Thoracic aorta (tissue), 2 donors: ENCODE measurements around the gene SSR1. TPM values are rescaled to one million over a fixed set of nuclear protein-coding genes. Genes with fewer than 3 reads are reported as not detected.

Source experiments
- ATAC-seq: fragments of 150-250 bp; one replicate; pipeline ENCODE4 v1.8.0; 2017; ENCODE audit warnings: low read depth; ENCODE audit not compliant: insufficient number of reproducible peaks, low FRiP score
- DNase-seq: peaks from one replicate; pipeline ENCODE4 v3.0.0-alpha.2; 2020; ENCODE audit warnings: low spot score
- H3K27ac ChIP-seq, 2 donors: fragments of 200-600 bp; sonication (generic); 1 replicate in 1 of 2; 2 replicates in 1 of 2; pipeline ENCODE4 v1.5.1; 2016; ENCODE audit warnings: mild to moderate bottlenecking in 2 of 2, moderate library complexity in 2 of 2
- H3K27me3 ChIP-seq: fragments of 200-600 bp; sonication (generic); replicated peaks from 2 replicates; pipeline ENCODE4 v1.6.0; 2016; ENCODE audit warnings: mild to moderate bottlenecking; ENCODE audit not compliant: insufficient read depth
- H3K36me3 ChIP-seq: fragments of 200-600 bp; sonication (generic); one replicate; pipeline ENCODE4 v1.5.1; 2016
- H3K4me1 ChIP-seq, 2 donors: fragments of 200-600 bp; sonication (generic); 1 replicate in 1 of 2; 2 replicates in 1 of 2; pipeline versions ENCODE4 v1.5.1 to v1.6.0; 2016; ENCODE audit warnings: low read depth in 2 of 2, mild to moderate bottlenecking in 1 of 2; ENCODE audit not compliant: control insufficient read depth in 1 of 2
- H3K4me3 ChIP-seq: fragments of 200-600 bp; sonication (generic); 2 replicates; pipeline ENCODE4 v1.5.1; 2016; ENCODE audit warnings: mild to moderate bottlenecking
- H3K9me3 ChIP-seq: fragments of 200-600 bp; sonication (generic); 2 replicates; pipeline ENCODE4 v1.5.1; 2016
- CTCF ChIP-seq: fragments of 200-600 bp; sonication (generic); IDR thresholded peaks from one replicate; pipeline ENCODE4 v1.5.1; 2019; ENCODE audit warnings: antibody characterized with exemption
- total RNA-seq, 2 donors: library from RNA; depleted of rRNA; stranded (reverse); fragments of >200 nt; gene quantifications; one replicate each; pipeline versions ENCODE4 v1.1.0 to v1.2.3, GENCODE V29; 2016

SSR1 gene
- total RNA-seq, 2 donors from 2014 or later = 56.6 to 59.4 TPM

- no peaks in the 10 kb centered on the region for H3K9me3 ChIP-seq
- no peak overlapping the region for H3K4me3 ChIP-seq
- no peaks in the 10 kb centered on the region for H3K27me3 ChIP-seq
- H3K4me1 ChIP-seq = peaks cover 13 to 28% of the 10 kb centered on the region in 2 donors
- H3K36me3 ChIP-seq = peaks cover 19% of the 10 kb centered on the region
- H3K27ac ChIP-seq = no peak overlapping the region
- TF ChIP-seq CTCF = no peak
- ATAC-seq (no peak), DNase-seq (no peak)
Observed at GRCh38 chr6:7311176-7311575, 1.8 kb downstream of the SSR1 start.

- DNase-seq (no peak), ATAC-seq (no peak)
- Histone ChIP-seq H3K36me3 (peaks cover 26% of the 10 kb centered on the region), H3K27ac (no peak overlapping the region), H3K4me1 (peaks cover 13 to 28% of the 10 kb centered on the region in 2 donors), H3K9me3 (no peaks in the 10 kb centered on the region), H3K27me3 (no peaks in the 10 kb centered on the region), H3K4me3 (no peak overlapping the region)
- no peak for TF ChIP-seq CTCF
Observed at GRCh38 chr6:7309050-7309449, 3.9 kb downstream of the SSR1 start.

GRCh38 chr6:7307533-7307932 is 5.5 kb downstream of the SSR1 start:
- Histone ChIP-seq H3K4me3 (no peak overlapping the region), H3K27ac (no peak overlapping the region), H3K36me3 (peaks cover 30% of the 10 kb centered on the region), H3K9me3 (no peaks in the 10 kb centered on the region), H3K27me3 (no peaks in the 10 kb centered on the region), H3K4me1 (peaks cover 13 to 28% of the 10 kb centered on the region in 2 donors)
- no peak for TF ChIP-seq CTCF
- no peak for ATAC-seq
- no peak for DNase-seq

GRCh38 chr6:7304821-7305220 is 8.2 kb downstream of the SSR1 start:
- Histone ChIP-seq H3K36me3 (peaks cover 49% of the 10 kb centered on the region), H3K4me3 (no peak overlapping the region), H3K27me3 (no peaks in the 10 kb centered on the region), H3K4me1 (peaks cover 5 to 8% of the 10 kb centered on the region in 2 donors), H3K27ac (no peak overlapping the region), H3K9me3 (no peaks in the 10 kb centered on the region)
- no peak for TF ChIP-seq CTCF
- ATAC-seq = no peak
- DNase-seq = no peak

- Histone ChIP-seq H3K9me3 (no peaks in the 10 kb centered on the region), H3K36me3 (peaks cover 52% of the 10 kb centered on the region), H3K27ac (no peak overlapping the region), H3K27me3 (no peaks in the 10 kb centered on the region), H3K4me1 (no peaks in the 10 kb centered on the region), H3K4me3 (no peak overlapping the region)
- TF ChIP-seq CTCF = no peak
- ATAC-seq = no peak
- DNase-seq = no peak
Observed at GRCh38 chr6:7301702-7302101, 11.3 kb downstream of the SSR1 start.
